Activated CD8-positive, alpha-beta memory T cell treated with anti-CD3 and anti-CD28 coated beads, Interleukin-2, amount 10 ng/mL, durations not matched to agents 7 days and 5 days (primary cell): Measurements from ENCODE around the gene UNC119B. TPM values are rescaled to one million over a fixed set of nuclear protein-coding genes. Genes with fewer than 3 reads are reported as not detected.

Source experiments
- ATAC-seq: fragments of 150-1000 bp; cut with Tn5 transposase; one replicate; pipeline ENCODE4 v1.10.0; 2021; ENCODE audit warnings: moderate library complexity
- CTCF ChIA-PET: fragments of 350-600 bp; sonication (Branson Sonifier 250); formaldehyde crosslinking; loops from one replicate; lab custom pipeline; 2021; ENCODE audit warnings: antibody characterized with exemption; lab: Charles Lee
- DNase-seq: peaks from one replicate; pipeline ENCODE4 v3.0.0-alpha.2; 2020
- H3K27ac Mint-ChIP-seq: one replicate; pipeline ENCODE4 v1.8.0; 2021; ENCODE audit warnings: mild to moderate bottlenecking, mixed read lengths
- H3K27me3 Mint-ChIP-seq: one replicate; pipeline ENCODE4 v1.8.0; 2021; ENCODE audit warnings: mixed read lengths
- H3K36me3 Mint-ChIP-seq: one replicate; pipeline ENCODE4 v1.8.0; 2021; ENCODE audit warnings: mild to moderate bottlenecking, mixed read lengths
- H3K4me1 Mint-ChIP-seq: one replicate; pipeline ENCODE4 v1.8.0; 2021; ENCODE audit warnings: mixed read lengths
- H3K4me3 Mint-ChIP-seq: one replicate; pipeline ENCODE4 v1.8.0; 2021; ENCODE audit warnings: mild to moderate bottlenecking, moderate library complexity, mixed read lengths
- H3K9me3 Mint-ChIP-seq: one replicate; pipeline ENCODE4 v1.8.0; 2022; ENCODE audit warnings: low read depth, mixed read lengths
- total RNA-seq, 2 experiments: library from RNA; stranded (reverse); gene quantifications; one replicate each; pipeline ENCODE4 v1.2.3, GENCODE V29; 2021

Gene UNC119B
- total RNA-seq, 2 experiments from 2014 or later = 15.9 to 22.9 TPM

- ATAC-seq = no peak
- Mint-ChIP-seq H3K4me1 (no peaks in the 10 kb centered on the region), H3K27me3 (no peaks in the 10 kb centered on the region), H3K27ac (no peak overlapping the region), H3K4me3 (no peak overlapping the region), H3K36me3 (no peaks in the 10 kb centered on the region), H3K9me3 (no peaks in the 10 kb centered on the region)
- DNase-seq = no peak
- CTCF ChIA-PET = no interaction called here
These were observed 30.6 kb downstream of the UNC119B start for GRCh38 chr12:120740871-120741270.

- no peak overlapping the region for H3K27ac Mint-ChIP-seq
- no peak for DNase-seq
- ATAC-seq = no peak
- H3K4me1 Mint-ChIP-seq = no peaks in the 10 kb centered on the region
- CTCF ChIA-PET = no interaction called here
- no peaks in the 10 kb centered on the region for H3K27me3 Mint-ChIP-seq
- H3K9me3 Mint-ChIP-seq = no peaks in the 10 kb centered on the region
- H3K4me3 Mint-ChIP-seq = no peak overlapping the region
- H3K36me3 Mint-ChIP-seq = no peaks in the 10 kb centered on the region
These were observed 31.5 kb downstream of the UNC119B start for GRCh38 chr12:120741476-120742421.

GRCh38 chr12:120744922-120745493 is 34.8 kb downstream of the UNC119B start:
- Mint-ChIP-seq H3K4me1 (no peaks in the 10 kb centered on the region), H3K9me3 (no peaks in the 10 kb centered on the region), H3K4me3 (no peak overlapping the region), H3K27ac (no peak overlapping the region), H3K27me3 (no peaks in the 10 kb centered on the region), H3K36me3 (no peaks in the 10 kb centered on the region)
- no peak for DNase-seq
- no peak for ATAC-seq
- CTCF ChIA-PET = interaction anchor here (1.8 kb wide), 1 partner anchor 97 kb away, joined by 5 read pairs; no protein-coding TSS in a partner anchor

- ATAC-seq (no peak), DNase-seq (no peak)
- H3K4me3 Mint-ChIP-seq = no peak overlapping the region
- H3K36me3 Mint-ChIP-seq = no peaks in the 10 kb centered on the region
- H3K9me3 Mint-ChIP-seq = no peaks in the 10 kb centered on the region
- H3K27ac Mint-ChIP-seq = no peak overlapping the region
- H3K4me1 Mint-ChIP-seq = no peaks in the 10 kb centered on the region
- CTCF ChIA-PET = no interaction called here
- H3K27me3 Mint-ChIP-seq = no peaks in the 10 kb centered on the region
These were observed 38.0 kb downstream of the UNC119B start for GRCh38 chr12:120748242-120748641.

GRCh38 chr12:120749256-120749655 is 39.0 kb downstream of the UNC119B start:
- Mint-ChIP-seq H3K9me3 (peaks cover 2% of the 10 kb centered on the region), H3K4me1 (no peaks in the 10 kb centered on the region), H3K27ac (no peak overlapping the region), H3K27me3 (no peaks in the 10 kb centered on the region), H3K4me3 (no peak overlapping the region), H3K36me3 (peaks cover 1% of the 10 kb centered on the region)
- DNase-seq = no peak
- CTCF ChIA-PET = interaction anchor here (0.8 to 1.7 kb wide), 2 partner anchors 100 to 222 kb away, joined by 3 to 7 read pairs; no protein-coding TSS in a partner anchor
- no peak for ATAC-seq

- H3K27ac Mint-ChIP-seq = no peak overlapping the region
- H3K27me3 Mint-ChIP-seq = no peaks in the 10 kb centered on the region
- CTCF ChIA-PET = no interaction called here
- peaks cover 7% of the 10 kb centered on the region for H3K36me3 Mint-ChIP-seq
- peaks cover 6% of the 10 kb centered on the region for H3K9me3 Mint-ChIP-seq
- ATAC-seq (no peak), DNase-seq (no peak)
- H3K4me3 Mint-ChIP-seq = no peak overlapping the region
- H3K4me1 Mint-ChIP-seq = no peaks in the 10 kb centered on the region
These were observed 40.5 kb downstream of the UNC119B start for GRCh38 chr12:120750806-120751205.

GRCh38 chr12:120751389-120751788 is 41.1 kb downstream of the UNC119B start:
- CTCF ChIA-PET = interaction anchor here (1.6 kb wide), 1 partner anchor 220 kb away, joined by 7 read pairs; no protein-coding TSS in a partner anchor

GRCh38 chr12:120754792-120755191 is 44.5 kb downstream of the UNC119B start:
- Mint-ChIP-seq H3K36me3 (peaks cover 7% of the 10 kb centered on the region), H3K27me3 (no peaks in the 10 kb centered on the region), H3K4me3 (no peak overlapping the region), H3K27ac (no peak overlapping the region), H3K4me1 (no peaks in the 10 kb centered on the region), H3K9me3 (peaks cover 6% of the 10 kb centered on the region)
- CTCF ChIA-PET = no interaction called here
- DNase-seq (no peak), ATAC-seq (no peak)

More at GRCh38 chr12:120751389-120751788, 41.1 kb downstream of the UNC119B start:
- H3K9me3 Mint-ChIP-seq = peaks cover 6% of the 10 kb centered on the region
- no peak overlapping the region for H3K27ac Mint-ChIP-seq
- DNase-seq = no peak
- H3K4me3 Mint-ChIP-seq = no peak overlapping the region
- no peaks in the 10 kb centered on the region for H3K27me3 Mint-ChIP-seq
- H3K36me3 Mint-ChIP-seq = peaks cover 7% of the 10 kb centered on the region
- no peaks in the 10 kb centered on the region for H3K4me1 Mint-ChIP-seq
- ATAC-seq = no peak

- CTCF ChIA-PET = no interaction called here
- Mint-ChIP-seq H3K9me3 (peaks cover 6% of the 10 kb centered on the region), H3K27ac (no peak overlapping the region), H3K36me3 (peaks cover 7% of the 10 kb centered on the region), H3K27me3 (no peaks in the 10 kb centered on the region), H3K4me3 (no peak overlapping the region), H3K4me1 (no peaks in the 10 kb centered on the region)
- DNase-seq = no peak
- ATAC-seq = no peak
These were observed 45.0 kb downstream of the UNC119B start for GRCh38 chr12:120755269-120755668.

GRCh38 chr12:120757226-120757742 is 47.0 kb downstream of the UNC119B start:
- ATAC-seq = no peak
- no peak for DNase-seq
- peaks cover 11% of the 10 kb centered on the region for H3K36me3 Mint-ChIP-seq
- no peaks in the 10 kb centered on the region for H3K27me3 Mint-ChIP-seq
- no peak overlapping the region for H3K4me3 Mint-ChIP-seq
- CTCF ChIA-PET = interaction anchor here (1.0 to 1.1 kb wide), 2 partner anchors 18 to 214 kb away, joined by 3 to 5 read pairs; no protein-coding TSS in a partner anchor
- H3K4me1 Mint-ChIP-seq = no peaks in the 10 kb centered on the region
- H3K9me3 Mint-ChIP-seq = peaks cover 6% of the 10 kb centered on the region
- H3K27ac Mint-ChIP-seq = no peak overlapping the region

- no peak overlapping the region for H3K4me3 Mint-ChIP-seq
- no peaks in the 10 kb centered on the region for H3K4me1 Mint-ChIP-seq
- DNase-seq = no peak
- H3K36me3 Mint-ChIP-seq = peaks cover 11% of the 10 kb centered on the region
- H3K27me3 Mint-ChIP-seq = no peaks in the 10 kb centered on the region
- no peak overlapping the region for H3K27ac Mint-ChIP-seq
- ATAC-seq = no peak
- CTCF ChIA-PET = interaction anchor here (1.1 kb wide), 1 partner anchor 17 kb away, joined by 5 read pairs; no protein-coding TSS in a partner anchor
- peaks cover 6% of the 10 kb centered on the region for H3K9me3 Mint-ChIP-seq
These were observed 47.7 kb downstream of the UNC119B start for GRCh38 chr12:120757949-120758348.

GRCh38 chr12:120758798-120759590 is 48.7 kb downstream of the UNC119B start:
- peaks cover 10% of the 10 kb centered on the region for H3K36me3 Mint-ChIP-seq
- peaks cover 4% of the 10 kb centered on the region for H3K9me3 Mint-ChIP-seq
- no peak for ATAC-seq
- no peaks in the 10 kb centered on the region for H3K27me3 Mint-ChIP-seq
- H3K4me1 Mint-ChIP-seq = no peaks in the 10 kb centered on the region
- H3K27ac Mint-ChIP-seq = no peak overlapping the region
- H3K4me3 Mint-ChIP-seq = no peak overlapping the region
- CTCF ChIA-PET = interaction anchor here (1.1 kb wide), 1 partner anchor 16 kb away, joined by 5 read pairs; no protein-coding TSS in a partner anchor
- no peak for DNase-seq
